ENCODE measurements around the gene MAD1L1. TPM values are rescaled to one million over a fixed set of nuclear protein-coding genes. Genes with fewer than 3 reads are reported as not detected.

MAD1L1 gene
- total and polyA plus RNA-seq, 2 of the 13 experiments (the other 11 are each of a cell fraction or from before 2014, with no cell fraction given): 17.4 to 64.7 TPM

GRCh38 chr7:1965579-1966294 lies 267.0 kb downstream of the MAD1L1 start:
- H3K4me2 ChIP-seq (ENCODE audit: low read depth, low read length): no peak overlapping the region
- DNase-seq (ENCODE audit: low spot score) (no peak), ATAC-seq (no peak), FAIRE-seq (no peak)
- H3K27ac ChIP-seq (ENCODE audit: extremely low read length, insufficient read depth, low read length): no peak overlapping the region
- intact Hi-C loops (cut with micrococcal nuclease; ENCODE audit: unreplicated experiment) (no loop called here), in situ Hi-C loops (cut with HindIII; ENCODE audit: extremely low pct_ligation_motif_present, low pct_unique_long_range_greater_than_20kb) (no loop called here)
- ChIA-PET POLR2A (no interaction called here), CTCF (ENCODE audit: low intra/inter-chr PET ratio, low total read pairs) (no interaction called here)
- H3K4me3 ChIP-seq (replicated peaks in 1 of 3; ENCODE audit: insufficient read depth in 1 of 3, low read depth in 2 of 3, low read length in 3 of 3): no peak overlapping the region
- no peaks in the 10 kb centered on the region for H3K79me2 ChIP-seq (ENCODE audit: insufficient read depth, low read length)
- H3K9me3 ChIP-seq (ENCODE audit: low read length): no peaks in the 10 kb centered on the region
- TF ChIP-seq DNMT3B (CRISPR knock-in tag; conservative IDR thresholded peaks at IDR 0.05) (no peak), KLF11 (CRISPR knock-in tag; IDR thresholded peaks at IDR 0.05) (no peak), KMT2B (CRISPR knock-in tag; IDR thresholded peaks at IDR 0.05) (no peak), CREM (IDR thresholded peaks at IDR 0.05) (no peak), CREM (CRISPR knock-in tag; IDR thresholded peaks at IDR 0.05) (no peak), SIX4 (CRISPR knock-in tag; IDR thresholded peaks at IDR 0.05) (no peak), MNT (IDR thresholded peaks at IDR 0.05) (no peak), HMG20B (CRISPR knock-in tag; conservative IDR thresholded peaks at IDR 0.05) (no peak), DR1 (CRISPR knock-in tag; IDR thresholded peaks at IDR 0.05) (no peak), ZSCAN25 (CRISPR knock-in tag; IDR thresholded peaks at IDR 0.05) (no peak), ZNF598 (CRISPR knock-in tag; IDR thresholded peaks at IDR 0.05; ENCODE audit: borderline replicate concordance) (no peak), ATF5 (CRISPR knock-in tag; IDR thresholded peaks at IDR 0.05; ENCODE audit: low read depth) (no peak), ARNTL (CRISPR knock-in tag; IDR thresholded peaks at IDR 0.05) (no peak), CHCHD3 (CRISPR knock-in tag; IDR thresholded peaks at IDR 0.05) (no peak), JUNB (CRISPR knock-in tag; IDR thresholded peaks at IDR 0.05; ENCODE audit: borderline replicate concordance) (no peak), RFXANK (CRISPR knock-in tag; IDR thresholded peaks at IDR 0.05) (no peak)
- TF ChIP-seq, protein P1, sequence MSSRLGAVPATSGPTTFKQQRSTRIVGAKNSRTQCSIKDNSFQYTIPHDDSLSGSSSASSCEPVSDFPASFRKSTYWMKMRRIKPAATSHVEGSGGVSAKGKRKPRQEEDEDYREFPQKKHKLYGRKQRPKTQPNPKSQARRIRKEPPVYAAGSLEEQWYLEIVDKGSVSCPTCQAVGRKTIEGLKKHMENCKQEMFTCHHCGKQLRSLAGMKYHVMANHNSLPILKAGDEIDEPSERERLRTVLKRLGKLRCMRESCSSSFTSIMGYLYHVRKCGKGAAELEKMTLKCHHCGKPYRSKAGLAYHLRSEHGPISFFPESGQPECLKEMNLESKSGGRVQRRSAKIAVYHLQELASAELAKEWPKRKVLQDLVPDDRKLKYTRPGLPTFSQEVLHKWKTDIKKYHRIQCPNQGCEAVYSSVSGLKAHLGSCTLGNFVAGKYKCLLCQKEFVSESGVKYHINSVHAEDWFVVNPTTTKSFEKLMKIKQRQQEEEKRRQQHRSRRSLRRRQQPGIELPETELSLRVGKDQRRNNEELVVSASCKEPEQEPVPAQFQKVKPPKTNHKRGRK (CRISPR knock-in tag; IDR thresholded peaks at IDR 0.05): no peak
- TF ChIP-seq, protein P2, sequence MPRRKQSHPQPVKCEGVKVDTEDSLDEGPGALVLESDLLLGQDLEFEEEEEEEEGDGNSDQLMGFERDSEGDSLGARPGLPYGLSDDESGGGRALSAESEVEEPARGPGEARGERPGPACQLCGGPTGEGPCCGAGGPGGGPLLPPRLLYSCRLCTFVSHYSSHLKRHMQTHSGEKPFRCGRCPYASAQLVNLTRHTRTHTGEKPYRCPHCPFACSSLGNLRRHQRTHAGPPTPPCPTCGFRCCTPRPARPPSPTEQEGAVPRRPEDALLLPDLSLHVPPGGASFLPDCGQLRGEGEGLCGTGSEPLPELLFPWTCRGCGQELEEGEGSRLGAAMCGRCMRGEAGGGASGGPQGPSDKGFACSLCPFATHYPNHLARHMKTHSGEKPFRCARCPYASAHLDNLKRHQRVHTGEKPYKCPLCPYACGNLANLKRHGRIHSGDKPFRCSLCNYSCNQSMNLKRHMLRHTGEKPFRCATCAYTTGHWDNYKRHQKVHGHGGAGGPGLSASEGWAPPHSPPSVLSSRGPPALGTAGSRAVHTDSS (CRISPR knock-in tag; conservative IDR thresholded peaks at IDR 0.05): no peak
- TF ChIP-seq, protein P3, sequence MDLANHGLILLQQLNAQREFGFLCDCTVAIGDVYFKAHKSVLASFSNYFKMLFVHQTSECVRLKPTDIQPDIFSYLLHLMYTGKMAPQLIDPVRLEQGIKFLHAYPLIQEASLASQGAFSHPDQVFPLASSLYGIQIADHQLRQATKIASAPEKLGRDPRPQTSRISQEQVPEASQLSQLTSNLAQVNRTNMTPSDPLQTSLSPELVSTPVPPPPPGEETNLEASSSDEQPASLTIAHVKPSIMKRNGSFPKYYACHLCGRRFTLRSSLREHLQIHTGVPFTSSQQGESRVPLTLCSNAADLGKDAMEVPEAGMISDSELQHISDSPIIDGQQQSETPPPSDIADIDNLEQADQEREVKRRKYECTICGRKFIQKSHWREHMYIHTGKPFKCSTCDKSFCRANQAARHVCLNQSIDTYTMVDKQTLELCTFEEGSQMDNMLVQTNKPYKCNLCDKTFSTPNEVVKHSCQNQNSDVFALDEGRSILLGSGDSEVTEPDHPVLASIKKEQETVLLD (CRISPR knock-in tag; IDR thresholded peaks at IDR 0.05; ENCODE audit: low read depth): no peak
- peaks cover 0 to 16% of the 10 kb centered on the region in 2 experiments; a peak in 2 of 5 replicates for H3K36me3 ChIP-seq (replicated peaks in 1 of 2; ENCODE audit: control insufficient read depth in 1 of 2, insufficient read depth in 2 of 2, low read length in 2 of 2)
- no peak overlapping the region for H2AFZ ChIP-seq (ENCODE audit: low read length)
- no peaks in the 10 kb centered on the region for H3K27me3 ChIP-seq (ENCODE audit: control insufficient read depth in 1 of 2, insufficient read depth in 2 of 2, low read length in 2 of 2)
- H3K4me1 ChIP-seq (ENCODE audit: insufficient read depth, low read length): no peaks in the 10 kb centered on the region
- no peaks in the 10 kb centered on the region for H4K20me1 ChIP-seq (ENCODE audit: insufficient read depth, low read length)
- 96% methylated on average over 16 of the region's 26 CpGs for WGBS (ENCODE audit: low lambda C conversion rate)
- BruUV-seq (replicated peaks): no TSS peak
- no peak overlapping the region for H3K9ac ChIP-seq (ENCODE audit: insufficient read depth, low read depth, low read length)

Measured in HepG2 (cell line).